Measurements from ENCODE around the gene ODAD3.
"Not testable (repeated sequence)": the region's sequence is repeated elsewhere in the genome, so short reads cannot be mapped to it uniquely, and the experiment has no call there.

The ODAD3 gene

DNA sequence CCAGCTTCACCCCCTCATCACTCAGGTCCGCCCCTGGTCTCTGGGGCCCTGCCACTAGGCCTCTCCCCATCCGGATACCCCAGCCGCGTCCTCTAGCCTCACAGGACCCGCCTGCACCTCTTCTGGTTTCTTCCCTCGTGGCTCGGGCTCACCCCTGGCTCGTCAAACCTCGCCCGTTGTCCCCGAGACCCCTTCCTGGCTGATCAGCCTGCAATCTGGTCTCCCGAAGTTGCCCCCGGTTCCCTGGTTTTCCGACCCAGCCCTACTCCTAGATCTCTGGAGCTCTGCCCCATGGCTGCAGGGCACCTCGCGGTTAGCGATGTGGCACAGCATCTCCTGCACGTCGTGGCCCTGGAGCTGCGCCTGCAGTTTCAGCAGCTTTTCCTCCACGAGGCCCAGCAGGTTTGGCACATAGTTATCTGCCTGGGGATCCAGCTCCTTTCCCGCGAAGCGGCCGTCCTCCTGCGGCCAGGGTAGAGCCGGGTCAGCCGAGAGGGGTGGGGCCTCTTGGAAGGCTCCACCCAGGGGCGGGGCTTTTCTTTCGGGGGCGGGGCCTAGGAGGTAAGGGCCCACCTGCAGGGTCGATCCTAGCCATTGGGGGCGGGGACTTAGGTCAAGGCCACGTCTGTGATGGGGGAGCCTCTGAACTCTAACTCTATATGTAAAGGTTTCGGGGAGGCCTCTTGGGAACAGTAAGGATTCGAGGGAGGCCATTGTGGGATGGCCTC is 13.4 kb downstream of the ODAD3 start:
- no peaks in the 10 kb centered on the region for H3K9me3 ChIP-seq (ENCODE audit: control insufficient read depth in 2 of 2, low read length in 2 of 2)
- H3K4me1 ChIP-seq (ENCODE audit: control insufficient read depth in 2 of 2, insufficient read depth in 2 of 2, low read length in 2 of 2): peaks cover 3 to 15% of the 10 kb centered on the region in 2 donors
- peak overlapping the region; percentile 43 to 50 for H3K4me3 ChIP-seq (ENCODE audit: low read length in 2 of 2)
- H3K27me3 ChIP-seq (ENCODE audit: control insufficient read depth in 2 of 2, insufficient read depth in 2 of 2, low read length in 2 of 2): peaks cover 27 to 37% of the 10 kb centered on the region in 2 donors
- no peak overlapping the region for H3K9ac ChIP-seq (ENCODE audit: low read depth in 1 of 2, low read length in 2 of 2)
- no peaks in the 10 kb centered on the region for H3K36me3 ChIP-seq (ENCODE audit: control insufficient read depth in 2 of 2, insufficient read depth in 2 of 2, low read length in 2 of 2)
- H3K27ac ChIP-seq (ENCODE audit: low read depth in 2 of 2, low read length in 2 of 2): peak overlapping the region in 1 of 2 donors; percentile 32

- Histone ChIP-seq H3K27ac (ENCODE audit: low read depth in 2 of 2, low read length in 2 of 2) (peak overlapping the region in 1 of 2 donors; percentile 32), H3K9me3 (ENCODE audit: control insufficient read depth in 2 of 2, low read length in 2 of 2) (no peaks in the 10 kb centered on the region), H3K27me3 (ENCODE audit: control insufficient read depth in 2 of 2, insufficient read depth in 2 of 2, low read length in 2 of 2) (peaks cover 27 to 37% of the 10 kb centered on the region in 2 donors), H3K36me3 (ENCODE audit: control insufficient read depth in 2 of 2, insufficient read depth in 2 of 2, low read length in 2 of 2) (no peaks in the 10 kb centered on the region), H3K4me1 (ENCODE audit: control insufficient read depth in 2 of 2, insufficient read depth in 2 of 2, low read length in 2 of 2) (peaks cover 3 to 15% of the 10 kb centered on the region in 2 donors), H3K9ac (ENCODE audit: low read depth in 1 of 2, low read length in 2 of 2) (peak overlapping the region in 1 of 2 donors; percentile 24), H3K4me3 (ENCODE audit: low read length in 2 of 2) (peak overlapping the region; percentile 43 to 50)
These were observed 14.2 kb downstream of the ODAD3 start for GRCh38 chr19:11420429-11421370.

DNA sequence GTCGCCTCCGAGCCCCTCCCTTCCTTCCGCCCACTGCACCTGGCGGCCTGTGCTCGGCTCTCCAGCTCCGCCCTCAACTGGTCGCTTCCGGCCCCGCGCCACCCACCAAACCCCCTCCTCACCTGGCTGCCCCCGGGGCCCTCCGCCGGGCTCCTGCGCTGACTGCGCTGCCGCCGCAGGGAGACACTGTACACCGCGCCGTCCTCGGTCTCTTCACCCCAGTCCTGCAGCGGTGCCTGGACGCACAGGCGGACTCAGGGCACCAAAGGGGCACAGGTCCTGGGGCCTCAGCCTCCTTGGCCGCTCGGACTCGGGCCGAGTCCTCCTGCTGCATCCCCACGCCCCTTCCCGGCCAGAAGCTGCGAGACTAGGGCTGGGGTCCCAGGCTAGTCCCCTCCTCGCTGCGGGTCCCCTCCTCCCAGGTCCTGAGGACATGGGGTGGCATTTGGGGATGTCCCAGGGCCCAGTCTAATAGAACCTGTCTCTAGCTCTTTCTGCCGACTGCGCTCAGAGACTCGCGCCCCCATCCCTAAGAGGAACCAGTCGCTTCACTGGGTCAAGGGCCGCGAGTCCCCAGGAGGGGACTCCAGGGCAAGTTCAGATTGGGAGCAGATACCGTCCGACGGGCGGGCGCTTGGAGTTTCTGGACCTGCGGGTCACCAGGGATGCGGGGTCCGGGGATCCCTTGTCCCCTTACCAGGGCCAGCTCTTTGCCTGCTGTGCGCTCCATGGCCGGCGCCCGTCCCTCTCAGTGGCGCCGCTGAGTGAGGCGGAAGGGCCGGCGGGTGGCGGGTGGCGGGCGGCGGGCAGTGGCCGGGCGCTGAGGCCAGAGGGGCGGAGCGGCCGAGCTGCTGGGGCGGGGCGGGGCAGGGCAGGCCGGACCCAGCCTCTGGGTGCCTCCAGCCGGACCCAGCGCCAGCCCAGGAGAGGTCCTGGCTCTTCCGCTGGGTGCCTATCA is 16.1 kb downstream of the ODAD3 start, which contains the start of gene RGL3:
Gene RGL3, minus strand, starts transcription at position 766 of the 958 bp plus-strand sequence. Its CDS starts 36 bp downstream, at position 730.
- Histone ChIP-seq H3K4me3 (ENCODE audit: low read length in 2 of 2) (peak within 1 kb of the TSS; percentile 60 to 67), H3K4me1 (ENCODE audit: control insufficient read depth in 2 of 2, insufficient read depth in 2 of 2, low read length in 2 of 2) (peaks cover 3 to 15% of the 10 kb centered on the region in 2 donors), H3K9me3 (ENCODE audit: control insufficient read depth in 2 of 2, low read length in 2 of 2) (no peaks in the 10 kb centered on the region), H3K36me3 (ENCODE audit: control insufficient read depth in 2 of 2, insufficient read depth in 2 of 2, low read length in 2 of 2) (no peaks in the 10 kb centered on the region), H3K27me3 (ENCODE audit: control insufficient read depth in 2 of 2, insufficient read depth in 2 of 2, low read length in 2 of 2) (peaks cover 24 to 34% of the 10 kb centered on the region in 2 donors), H3K27ac (ENCODE audit: low read depth in 2 of 2, low read length in 2 of 2) (peak within 1 kb of the TSS in 1 of 2 donors; percentile 42), H3K9ac (ENCODE audit: low read depth in 1 of 2, low read length in 2 of 2) (peak within 1 kb of the TSS; percentile 32 to 68)

- no peak overlapping the region for H3K9ac ChIP-seq (ENCODE audit: low read depth in 1 of 2, low read length in 2 of 2)
- H3K4me1 ChIP-seq (ENCODE audit: control insufficient read depth in 2 of 2, insufficient read depth in 2 of 2, low read length in 2 of 2): peaks cover 3 to 15% of the 10 kb centered on the region in 2 donors
- H3K4me3 ChIP-seq (ENCODE audit: low read length in 2 of 2): peak overlapping the region in 1 of 2 donors; percentile 67
These were observed 16.8 kb downstream of the ODAD3 start for GRCh38 chr19:11418094-11418548.

DNA sequence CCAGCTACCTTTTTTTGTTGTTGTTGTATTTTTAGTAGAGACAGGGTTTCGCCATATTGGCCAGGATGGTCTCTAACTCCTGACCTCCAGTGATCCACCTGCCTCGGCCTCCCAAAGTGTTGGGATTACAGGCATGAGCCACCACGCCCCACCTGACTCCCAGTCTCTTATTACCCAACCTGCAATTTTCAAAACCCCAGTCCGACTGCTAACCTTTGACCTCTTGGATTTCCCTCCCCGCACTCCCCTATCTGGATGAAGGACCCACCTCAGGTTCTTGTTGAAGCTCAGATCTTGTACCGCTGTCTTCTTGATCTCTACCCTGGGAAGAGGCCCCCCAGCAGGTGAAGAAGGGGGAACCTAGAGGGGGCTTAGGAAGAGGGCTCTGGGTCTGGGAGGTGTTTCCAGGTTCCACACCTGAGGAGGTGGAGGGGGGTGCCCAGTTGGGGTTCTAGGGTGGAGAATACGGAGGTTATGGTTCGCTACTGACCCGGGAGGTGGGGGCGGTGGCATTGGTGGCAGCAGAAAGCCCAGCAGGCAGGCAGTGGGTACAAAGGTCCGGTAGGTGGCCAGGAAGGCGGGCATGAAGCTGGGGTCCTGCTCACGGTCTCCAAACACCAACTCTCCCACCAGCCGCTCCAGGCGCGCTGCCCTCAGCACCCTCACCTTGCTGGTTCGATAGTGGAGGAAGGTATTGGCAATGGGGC is 18.4 kb downstream of the ODAD3 start:
- no peaks in the 10 kb centered on the region for H3K9me3 ChIP-seq (ENCODE audit: control insufficient read depth in 2 of 2, low read length in 2 of 2)
- H3K27me3 ChIP-seq (ENCODE audit: control insufficient read depth in 2 of 2, insufficient read depth in 2 of 2, low read length in 2 of 2): peaks cover 14 to 21% of the 10 kb centered on the region in 2 donors
- no peak overlapping the region for H3K4me3 ChIP-seq (ENCODE audit: low read length in 2 of 2)
- H3K9ac ChIP-seq (ENCODE audit: low read depth in 1 of 2, low read length in 2 of 2): no peak overlapping the region
- H3K27ac ChIP-seq (ENCODE audit: low read depth in 2 of 2, low read length in 2 of 2): no peak overlapping the region
- peaks cover 3 to 12% of the 10 kb centered on the region in 2 donors for H3K4me1 ChIP-seq (ENCODE audit: control insufficient read depth in 2 of 2, insufficient read depth in 2 of 2, low read length in 2 of 2)
- H3K36me3 ChIP-seq (ENCODE audit: control insufficient read depth in 2 of 2, insufficient read depth in 2 of 2, low read length in 2 of 2): no peaks in the 10 kb centered on the region

More at GRCh38 chr19:11418094-11418548, 16.8 kb downstream of the ODAD3 start:
- no peak overlapping the region for H3K27ac ChIP-seq (ENCODE audit: low read depth in 2 of 2, low read length in 2 of 2)
- peaks cover 18 to 29% of the 10 kb centered on the region in 2 donors for H3K27me3 ChIP-seq (ENCODE audit: control insufficient read depth in 2 of 2, insufficient read depth in 2 of 2, low read length in 2 of 2)
- no peaks in the 10 kb centered on the region for H3K36me3 ChIP-seq (ENCODE audit: control insufficient read depth in 2 of 2, insufficient read depth in 2 of 2, low read length in 2 of 2)
- no peaks in the 10 kb centered on the region for H3K9me3 ChIP-seq (ENCODE audit: control insufficient read depth in 2 of 2, low read length in 2 of 2)

DNA sequence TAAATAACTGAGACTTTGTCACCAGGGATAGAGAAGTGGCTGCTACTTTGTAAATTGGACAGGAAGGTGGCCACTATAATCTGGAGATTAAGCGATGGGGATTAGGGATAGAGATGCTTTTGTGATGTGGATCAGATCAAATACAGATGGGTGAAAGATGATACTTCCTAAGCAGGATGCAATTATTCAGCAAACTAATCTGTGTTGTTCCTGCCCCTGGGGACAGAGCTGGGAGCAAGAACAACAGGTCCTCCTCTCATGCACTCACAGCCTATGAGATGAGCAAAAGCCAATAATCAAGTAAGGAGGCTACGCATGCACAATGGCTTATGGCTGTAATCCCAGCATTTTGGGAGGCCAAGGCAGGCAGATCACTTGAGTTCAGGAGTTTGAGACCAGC is 20.4 kb downstream of the ODAD3 start:
- peaks cover 3 to 4% of the 10 kb centered on the region in 2 donors for H3K27me3 ChIP-seq (ENCODE audit: control insufficient read depth in 2 of 2, insufficient read depth in 2 of 2, low read length in 2 of 2)
- H3K27ac ChIP-seq (ENCODE audit: low read depth in 2 of 2, low read length in 2 of 2): no peak overlapping the region
- H3K4me1 ChIP-seq (ENCODE audit: control insufficient read depth in 2 of 2, insufficient read depth in 2 of 2, low read length in 2 of 2): peaks cover 0 to 4% of the 10 kb centered on the region in 2 donors
- no peaks in the 10 kb centered on the region for H3K9me3 ChIP-seq (ENCODE audit: control insufficient read depth in 2 of 2, low read length in 2 of 2)
- no peak overlapping the region for H3K9ac ChIP-seq (ENCODE audit: low read depth in 1 of 2, low read length in 2 of 2)
- no peaks in the 10 kb centered on the region for H3K36me3 ChIP-seq (ENCODE audit: control insufficient read depth in 2 of 2, insufficient read depth in 2 of 2, low read length in 2 of 2)
- H3K4me3 ChIP-seq (ENCODE audit: low read length in 2 of 2): no peak overlapping the region

DNA sequence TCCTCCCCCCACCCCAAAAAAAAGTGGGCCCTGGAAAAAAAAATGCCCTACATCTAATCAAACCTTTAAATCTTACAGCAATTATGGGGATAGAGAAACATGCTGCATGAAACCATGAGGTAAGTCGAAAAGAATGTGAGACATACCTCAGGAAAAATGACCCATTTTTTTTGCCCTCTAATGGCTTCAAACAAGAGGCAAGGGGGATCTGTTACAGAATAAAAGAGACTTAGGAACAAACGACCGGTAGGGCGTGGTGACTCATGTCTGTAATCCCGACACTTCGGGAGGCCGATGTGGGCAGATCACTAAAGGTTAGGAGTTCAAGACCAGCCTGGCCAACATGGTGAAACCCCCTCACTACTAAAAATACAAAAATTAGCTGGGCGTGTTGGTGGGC is 24.2 kb downstream of the ODAD3 start:
- Histone ChIP-seq H3K9me3 (ENCODE audit: control insufficient read depth in 2 of 2, low read length in 2 of 2) (no peaks in the 10 kb centered on the region), H3K27ac (ENCODE audit: low read depth in 2 of 2, low read length in 2 of 2) (no peak overlapping the region), H3K27me3 (ENCODE audit: control insufficient read depth in 2 of 2, insufficient read depth in 2 of 2, low read length in 2 of 2) (no peaks in the 10 kb centered on the region), H3K4me1 (ENCODE audit: control insufficient read depth in 2 of 2, insufficient read depth in 2 of 2, low read length in 2 of 2) (no peaks in the 10 kb centered on the region), H3K4me3 (ENCODE audit: low read length in 2 of 2) (no peak overlapping the region), H3K36me3 (ENCODE audit: control insufficient read depth in 2 of 2, insufficient read depth in 2 of 2, low read length in 2 of 2) (no peaks in the 10 kb centered on the region), H3K9ac (ENCODE audit: low read depth in 1 of 2, low read length in 2 of 2) (no peak overlapping the region)

DNA sequence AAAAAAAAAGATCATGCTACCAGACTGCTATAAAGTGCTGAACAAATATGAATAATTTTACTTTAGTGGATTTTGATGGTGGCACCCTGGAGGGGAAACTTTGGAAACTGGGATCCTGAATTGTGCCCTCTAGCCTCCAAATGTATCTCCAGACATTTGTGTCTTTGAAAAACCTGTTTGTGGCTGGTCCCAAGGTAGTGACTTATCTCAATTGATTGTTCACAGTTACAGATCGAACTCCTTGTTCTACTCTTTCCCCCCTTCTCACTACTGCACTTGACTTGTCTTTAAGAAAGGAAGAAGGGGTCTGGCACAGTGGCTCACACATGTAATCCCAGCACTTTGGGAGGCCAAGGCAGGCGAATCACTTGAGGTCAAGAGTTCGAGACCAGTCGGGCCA is 26.3 kb downstream of the ODAD3 start:
- no peak overlapping the region for H3K4me3 ChIP-seq (ENCODE audit: low read length in 2 of 2)
- no peak overlapping the region for H3K27ac ChIP-seq (ENCODE audit: low read depth in 2 of 2, low read length in 2 of 2)
- no peaks in the 10 kb centered on the region for H3K9me3 ChIP-seq (ENCODE audit: control insufficient read depth in 2 of 2, low read length in 2 of 2)
- no peaks in the 10 kb centered on the region for H3K36me3 ChIP-seq (ENCODE audit: control insufficient read depth in 2 of 2, insufficient read depth in 2 of 2, low read length in 2 of 2)
- no peaks in the 10 kb centered on the region for H3K27me3 ChIP-seq (ENCODE audit: control insufficient read depth in 2 of 2, insufficient read depth in 2 of 2, low read length in 2 of 2)
- H3K4me1 ChIP-seq (ENCODE audit: control insufficient read depth in 2 of 2, insufficient read depth in 2 of 2, low read length in 2 of 2): no peaks in the 10 kb centered on the region
- H3K9ac ChIP-seq (ENCODE audit: low read depth in 1 of 2, low read length in 2 of 2): no peak overlapping the region

- H3K27ac ChIP-seq (ENCODE audit: low read depth in 2 of 2, low read length in 2 of 2); H3K9me3 ChIP-seq (ENCODE audit: control insufficient read depth in 2 of 2, low read length in 2 of 2); H3K4me3 ChIP-seq (ENCODE audit: low read length in 2 of 2); H3K27me3 ChIP-seq (ENCODE audit: control insufficient read depth in 2 of 2, insufficient read depth in 2 of 2, low read length in 2 of 2); H3K4me1 ChIP-seq (ENCODE audit: control insufficient read depth in 2 of 2, insufficient read depth in 2 of 2, low read length in 2 of 2); H3K9ac ChIP-seq (ENCODE audit: low read depth in 1 of 2, low read length in 2 of 2); H3K36me3 ChIP-seq (ENCODE audit: control insufficient read depth in 2 of 2, insufficient read depth in 2 of 2, low read length in 2 of 2): not testable (repeated sequence)
These were observed 28.2 kb downstream of the ODAD3 start for GRCh38 chr19:11406703-11407236.

Measured in mucosa of rectum (tissue), 2 donors.